A549 (cell line): Measurements from ENCODE around the gene GPR78. TPM values are rescaled to one million over a fixed set of nuclear protein-coding genes. Genes with fewer than 3 reads are reported as not detected.

Experiments used
- ATAC-seq, 2 experiments: fragments of 200-7000 bp in 1 of 2; fragments of >200 bp in 1 of 2; cut with Nextera tagmentation in 1 of 2; cut with Tn5 transposase in 1 of 2; 3 replicates each; pipeline versions ENCODE4 v1.8.0 to v1.9.1; 2018 to 2020; ENCODE audit warnings: mild to moderate bottlenecking in 1 of 2, moderate library complexity in 1 of 2
- CTCF ChIA-PET: fragments of 300-600 bp; sonication (Branson Sonifier 250); formaldehyde crosslinking; extraction: SDS; loops from one replicate; lab custom pipeline; 2021; ENCODE audit warnings: antibody characterized with exemption, inconsistent platforms; lab: Yijun Ruan, JAX
- POLR2A ChIA-PET: fragments of 350-600 bp; formaldehyde crosslinking; extraction: SDS; loops from one replicate; lab custom pipeline; 2021; ENCODE audit warnings: antibody characterized with exemption, inconsistent platforms; lab: Yijun Ruan, JAX
- DNase-seq, 2 experiments: peaks; one replicate each; pipeline versions ENCODE4 v3.0.0 to v3.0.0-alpha.2; 2011 to 2016; ENCODE audit warnings: low read depth in 1 of 2, low spot score in 1 of 2
- FAIRE-seq: peaks from 2 replicates; lab custom pipeline; 2011; peaks lifted over from hg19 to GRCh38; lab: Jason Lieb, UNC
- H3K27ac ChIP-seq, 2 experiments: fragments of >200 bp; sonication (Bioruptor Twin); formaldehyde crosslinking; 3 replicates each; pipeline ENCODE4 v1.5.1; 2016 to 2017
- H3K4me1 ChIP-seq: fragments of >200 bp; sonication (Bioruptor Twin); formaldehyde crosslinking; 3 replicates; pipeline ENCODE4 v1.6.1; 2016
- H3K4me2 ChIP-seq: fragments of >200 bp; sonication (Bioruptor Twin); formaldehyde crosslinking; 3 replicates; pipeline ENCODE4 v1.6.1; 2016
- H3K4me3 ChIP-seq: fragments of >200 bp; sonication (Bioruptor Twin); formaldehyde crosslinking; 3 replicates; pipeline ENCODE4 v1.5.1; 2016
- H3K9me3 ChIP-seq: fragments of >200 bp; sonication (Bioruptor Twin); formaldehyde crosslinking; 3 replicates; pipeline ENCODE4 v1.6.1; 2016
- CHD4 ChIP-seq: fragments of 200-600 bp; sonication (generic); IDR thresholded peaks from 2 replicates; pipeline ENCODE4 v1.6.1; 2016; ENCODE audit warnings: antibody characterized with exemption, mild to moderate bottlenecking, borderline replicate concordance
- FOSL2 ChIP-seq, 2 experiments: fragments of 450-650 bp in 1 of 2; fragments of >200 bp in 1 of 2; sonication (Bioruptor Twin) in 1 of 2; formaldehyde crosslinking; IDR thresholded peaks; 2 replicates each; pipeline versions ENCODE4 v1.5.0 to v1.6.1; 2016 to 2020; ENCODE audit warnings: mild to moderate bottlenecking in 1 of 2, moderate library complexity in 1 of 2
- FOXS1 ChIP-seq: fragments of 250-450 bp; sonication (Bioruptor Pico); IDR thresholded peaks from 2 replicates; pipeline ENCODE4 v1.5.0; 2020; ENCODE audit warnings: mild to moderate bottlenecking, moderate library complexity
- GATA3 ChIP-seq: IDR thresholded peaks from 2 replicates; pipeline ENCODE4 v1.6.1; 2012; ENCODE audit warnings: borderline replicate concordance
- HOXA7 ChIP-seq: fragments of 250-450 bp; sonication (Bioruptor Pico); IDR thresholded peaks from 2 replicates; pipeline ENCODE4 v1.5.0; 2020; ENCODE audit warnings: mild to moderate bottlenecking, moderate library complexity
- HOXB13 ChIP-seq: fragments of 250-450 bp; sonication (Bioruptor Pico); IDR thresholded peaks from 2 replicates; pipeline ENCODE4 v1.5.0; 2020; ENCODE audit warnings: low read depth, mild to moderate bottlenecking, moderate library complexity
- HOXB5 ChIP-seq: fragments of 250-450 bp; sonication (Bioruptor Pico); IDR thresholded peaks from 2 replicates; pipeline ENCODE4 v1.5.0; 2020; ENCODE audit warnings: mild to moderate bottlenecking, moderate library complexity
- JUN ChIP-seq, 2 experiments: fragments of >200 bp; sonication (Bioruptor Twin); formaldehyde crosslinking; IDR thresholded peaks; 2 replicates in 1 of 2; 3 replicates in 1 of 2; pipeline ENCODE4 v1.6.1; 2016 to 2017
- KDM5A ChIP-seq: fragments of 200-600 bp; sonication (generic); IDR thresholded peaks from 2 replicates; pipeline ENCODE4 v1.6.1; 2016; ENCODE audit warnings: antibody characterized with exemption, mild to moderate bottlenecking
- MAZ ChIP-seq: fragments of 150-350 bp; IDR thresholded peaks from 2 replicates; pipeline ENCODE4 v1.6.1; 2014; ENCODE audit warnings: antibody characterized with exemption, low read depth, low read length, borderline replicate concordance
- PHF8 ChIP-seq: fragments of 200-600 bp; sonication (generic); IDR thresholded peaks from 2 replicates; pipeline ENCODE4 v1.6.1; 2016; ENCODE audit warnings: low read depth, mild to moderate bottlenecking, antibody characterized with exemption, moderate library complexity, borderline replicate concordance
- RCOR1 ChIP-seq: fragments of 150-350 bp; IDR thresholded peaks from 2 replicates; pipeline ENCODE4 v1.6.1; 2014; ENCODE audit warnings: antibody characterized with exemption, low read length, low read depth
- RFX5 ChIP-seq: fragments of 450-650 bp; IDR thresholded peaks from 2 replicates; pipeline ENCODE4 v1.7.1; 2014; ENCODE audit warnings: antibody characterized with exemption, mild to moderate bottlenecking, moderate library complexity
- ZC3H11A ChIP-seq: fragments of 450-650 bp; IDR thresholded peaks from 2 replicates; pipeline ENCODE4 v1.6.1; 2014; ENCODE audit warnings: antibody characterized with exemption, mild to moderate bottlenecking
- ZSCAN20 ChIP-seq: fragments of 250-450 bp; sonication (Bioruptor Pico); IDR thresholded peaks from 2 replicates; pipeline ENCODE4 v1.8.0; 2022; ENCODE audit warnings: mild to moderate bottlenecking, moderate library complexity
- WGBS: methylation state at CpG from one replicate; pipeline ENCODE4 v1.1.6; 2017; ENCODE audit errors: missing lambda C conversion rate; 5-methylcytosine and 5-hydroxymethylcytosine counted together
- polyA plus RNA-seq, 4 experiments: library from polyadenylated mRNA; depleted of rRNA in 3 of 4; stranded (reverse); fragments of >200 nt; fragmentation: RNase III in 1 of 4; extraction: RNeasy Plus Mini Kit Qiagen cat#74134 plus additional on column Dnase treatment in 1 of 4; gene quantifications; 2 replicates in 3 of 4; 3 replicates in 1 of 4; pipeline ENCODE4 v1.2.3, GENCODE V29; 2011 to 2017
- TF ChIP-seq, protein P1 (sequence below): fragments of >200 bp; sonication (Bioruptor Twin); formaldehyde crosslinking; IDR thresholded peaks from 2 replicates; pipeline ENCODE4 v1.6.1; 2016
- TF ChIP-seq, protein P2 (sequence below): IDR thresholded peaks from 2 replicates; pipeline ENCODE4 v1.6.1; 2012; ENCODE audit warnings: low read depth, borderline replicate concordance
- TF ChIP-seq, protein P3 (sequence below): fragments of 150-350 bp; IDR thresholded peaks from 2 replicates; pipeline ENCODE4 v1.6.1; 2014; ENCODE audit warnings: low read depth, mild to moderate bottlenecking, low read length
- TF ChIP-seq, protein P4 (sequence below): fragments of 250-450 bp; sonication (Bioruptor Pico); IDR thresholded peaks from 2 replicates; pipeline ENCODE4 v1.5.0; 2021; ENCODE audit warnings: mild to moderate bottlenecking, moderate library complexity, borderline replicate concordance
- TF ChIP-seq, protein P5 (sequence below): fragments of 450-650 bp; IDR thresholded peaks from 2 replicates; pipeline ENCODE4 v1.6.1; 2014; ENCODE audit warnings: antibody characterized with exemption
- TF ChIP-seq, protein P6 (sequence below): fragments of >200 bp; sonication (Bioruptor Twin); formaldehyde crosslinking; IDR thresholded peaks from 3 replicates; pipeline ENCODE4 v1.6.1; 2016

The GPR78 gene
- polyA plus RNA-seq, 2 of the 4 experiments (the other 2 are of a cell fraction) = 0.09 TPM; not detected in 1

DNA sequence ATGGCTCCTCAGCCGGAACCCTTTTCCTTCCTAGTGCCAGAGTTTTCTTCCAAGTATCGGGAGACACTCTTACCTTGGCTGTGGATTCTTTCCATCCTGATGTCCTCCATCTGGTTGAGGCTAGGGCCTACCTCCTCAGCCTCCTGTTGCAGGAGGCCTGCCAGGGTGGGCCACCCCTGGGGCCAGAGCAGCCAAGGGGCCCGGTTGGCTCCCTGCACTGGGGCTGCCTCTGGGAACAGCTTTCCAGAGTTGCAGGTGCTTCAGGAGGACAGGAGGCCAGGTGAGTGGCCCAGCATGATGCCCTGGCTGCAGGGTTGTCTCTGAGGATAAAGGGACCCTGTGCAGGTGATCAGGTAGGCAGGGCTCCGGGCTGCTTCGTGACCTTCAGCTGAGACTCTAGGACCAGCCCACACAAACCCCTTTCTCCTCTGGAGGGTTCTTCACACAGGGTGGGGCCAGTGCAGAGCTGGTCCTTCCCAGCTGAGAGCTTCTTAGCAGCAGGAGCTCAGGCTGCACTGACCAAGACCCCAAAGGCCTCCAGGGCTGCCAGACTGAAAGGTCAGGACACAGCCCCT, 5.3 kb upstream of the GPR78 start:
- FAIRE-seq (no peak), ATAC-seq (no peak)
- TF ChIP-seq MAZ = no peak
- TF ChIP-seq ZC3H11A = no peak
- TF ChIP-seq PHF8 = no peak
- TF ChIP-seq FOSL2 (IDR thresholded peaks at IDR 0.05) = no peak
- TF ChIP-seq FOSL2 (CRISPR knock-in tag; IDR thresholded peaks at IDR 0.05) = no peak
- no peak for TF ChIP-seq CHD4
- TF ChIP-seq, protein P1, sequence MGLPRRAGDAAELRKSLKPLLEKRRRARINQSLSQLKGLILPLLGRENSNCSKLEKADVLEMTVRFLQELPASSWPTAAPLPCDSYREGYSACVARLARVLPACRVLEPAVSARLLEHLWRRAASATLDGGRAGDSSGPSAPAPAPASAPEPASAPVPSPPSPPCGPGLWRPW = no peak
- TF ChIP-seq, protein P2, sequence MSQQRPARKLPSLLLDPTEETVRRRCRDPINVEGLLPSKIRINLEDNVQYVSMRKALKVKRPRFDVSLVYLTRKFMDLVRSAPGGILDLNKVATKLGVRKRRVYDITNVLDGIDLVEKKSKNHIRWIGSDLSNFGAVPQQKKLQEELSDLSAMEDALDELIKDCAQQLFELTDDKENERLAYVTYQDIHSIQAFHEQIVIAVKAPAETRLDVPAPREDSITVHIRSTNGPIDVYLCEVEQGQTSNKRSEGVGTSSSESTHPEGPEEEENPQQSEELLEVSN = no peak
- TF ChIP-seq JUN (IDR thresholded peaks at IDR 0.05) = no peak
- TF ChIP-seq, protein P3, sequence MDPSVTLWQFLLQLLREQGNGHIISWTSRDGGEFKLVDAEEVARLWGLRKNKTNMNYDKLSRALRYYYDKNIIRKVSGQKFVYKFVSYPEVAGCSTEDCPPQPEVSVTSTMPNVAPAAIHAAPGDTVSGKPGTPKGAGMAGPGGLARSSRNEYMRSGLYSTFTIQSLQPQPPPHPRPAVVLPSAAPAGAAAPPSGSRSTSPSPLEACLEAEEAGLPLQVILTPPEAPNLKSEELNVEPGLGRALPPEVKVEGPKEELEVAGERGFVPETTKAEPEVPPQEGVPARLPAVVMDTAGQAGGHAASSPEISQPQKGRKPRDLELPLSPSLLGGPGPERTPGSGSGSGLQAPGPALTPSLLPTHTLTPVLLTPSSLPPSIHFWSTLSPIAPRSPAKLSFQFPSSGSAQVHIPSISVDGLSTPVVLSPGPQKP = no peak

DNA sequence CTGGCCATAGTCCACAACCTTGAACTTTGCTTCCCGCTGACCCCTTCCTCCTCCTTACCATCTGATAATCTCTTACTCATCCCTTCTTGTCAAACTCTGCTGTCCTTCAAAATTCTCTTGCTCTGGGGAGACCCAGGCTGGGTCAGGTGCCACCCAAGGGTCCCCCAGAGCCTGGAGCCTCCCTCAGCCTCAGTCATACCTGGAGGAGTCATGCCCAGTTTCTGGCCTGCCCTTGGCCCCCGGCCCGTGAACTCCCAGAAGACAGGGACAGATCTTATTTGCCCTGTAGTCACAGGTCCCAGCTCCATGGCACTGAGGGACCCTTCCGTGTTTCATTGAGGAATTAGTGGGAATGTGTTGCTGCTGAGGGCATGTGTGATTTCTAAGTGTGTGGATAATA, 4.7 kb upstream of the GPR78 start:
- H3K4me1 ChIP-seq = no peaks in the 10 kb centered on the region
- ATAC-seq (no peak), FAIRE-seq (no peak)
- no peaks in the 10 kb centered on the region for H3K9me3 ChIP-seq
- CTCF ChIA-PET = interaction anchor here (0.9 kb wide), 1 partner anchor 11 kb away, joined by 3 read pairs; no protein-coding TSS in a partner anchor
- no peak overlapping the region for H3K27ac ChIP-seq
- no peak overlapping the region for H3K4me2 ChIP-seq
- POLR2A ChIA-PET = no interaction called here
- TF ChIP-seq KDM5A = no peak
- no peak for TF ChIP-seq HOXB5
- TF ChIP-seq CHD4 = no peak
- TF ChIP-seq FOSL2 (IDR thresholded peaks at IDR 0.05) = no peak
- TF ChIP-seq FOSL2 (CRISPR knock-in tag; IDR thresholded peaks at IDR 0.05) = no peak
- no peak for TF ChIP-seq JUN (IDR thresholded peaks at IDR 0.05)
- no peak for TF ChIP-seq HOXA7 (CRISPR knock-in tag)
- TF ChIP-seq, protein P4, sequence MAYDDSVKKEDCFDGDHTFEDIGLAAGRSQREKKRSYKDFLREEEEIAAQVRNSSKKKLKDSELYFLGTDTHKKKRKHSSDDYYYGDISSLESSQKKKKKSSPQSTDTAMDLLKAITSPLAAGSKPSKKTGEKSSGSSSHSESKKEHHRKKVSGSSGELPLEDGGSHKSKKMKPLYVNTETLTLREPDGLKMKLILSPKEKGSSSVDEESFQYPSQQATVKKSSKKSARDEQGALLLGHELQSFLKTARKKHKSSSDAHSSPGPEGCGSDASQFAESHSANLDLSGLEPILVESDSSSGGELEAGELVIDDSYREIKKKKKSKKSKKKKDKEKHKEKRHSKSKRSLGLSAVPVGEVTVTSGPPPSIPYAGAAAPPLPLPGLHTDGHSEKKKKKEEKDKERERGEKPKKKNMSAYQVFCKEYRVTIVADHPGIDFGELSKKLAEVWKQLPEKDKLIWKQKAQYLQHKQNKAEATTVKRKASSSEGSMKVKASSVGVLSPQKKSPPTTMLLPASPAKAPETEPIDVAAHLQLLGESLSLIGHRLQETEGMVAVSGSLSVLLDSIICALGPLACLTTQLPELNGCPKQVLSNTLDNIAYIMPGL = no peak
- TF ChIP-seq, protein P1 = no peak
- TF ChIP-seq RCOR1 = no peak
- TF ChIP-seq FOXS1 (CRISPR knock-in tag) = no peak
- TF ChIP-seq, protein P5, sequence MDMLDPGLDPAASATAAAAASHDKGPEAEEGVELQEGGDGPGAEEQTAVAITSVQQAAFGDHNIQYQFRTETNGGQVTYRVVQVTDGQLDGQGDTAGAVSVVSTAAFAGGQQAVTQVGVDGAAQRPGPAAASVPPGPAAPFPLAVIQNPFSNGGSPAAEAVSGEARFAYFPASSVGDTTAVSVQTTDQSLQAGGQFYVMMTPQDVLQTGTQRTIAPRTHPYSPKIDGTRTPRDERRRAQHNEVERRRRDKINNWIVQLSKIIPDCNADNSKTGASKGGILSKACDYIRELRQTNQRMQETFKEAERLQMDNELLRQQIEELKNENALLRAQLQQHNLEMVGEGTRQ = no peak
- no peak for TF ChIP-seq GATA3
- no peak for TF ChIP-seq HOXB13
- TF ChIP-seq ZSCAN20 (CRISPR knock-in tag) = no peak
- TF ChIP-seq, protein P6, sequence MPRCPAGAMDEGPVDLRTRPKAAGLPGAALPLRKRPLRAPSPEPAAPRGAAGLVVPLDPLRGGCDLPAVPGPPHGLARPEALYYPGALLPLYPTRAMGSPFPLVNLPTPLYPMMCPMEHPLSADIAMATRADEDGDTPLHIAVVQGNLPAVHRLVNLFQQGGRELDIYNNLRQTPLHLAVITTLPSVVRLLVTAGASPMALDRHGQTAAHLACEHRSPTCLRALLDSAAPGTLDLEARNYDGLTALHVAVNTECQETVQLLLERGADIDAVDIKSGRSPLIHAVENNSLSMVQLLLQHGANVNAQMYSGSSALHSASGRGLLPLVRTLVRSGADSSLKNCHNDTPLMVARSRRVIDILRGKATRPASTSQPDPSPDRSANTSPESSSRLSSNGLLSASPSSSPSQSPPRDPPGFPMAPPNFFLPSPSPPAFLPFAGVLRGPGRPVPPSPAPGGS = no peak
- no peak for TF ChIP-seq RFX5
- TF ChIP-seq, all 56 proteins: peak for 0
- H3K4me3 ChIP-seq = no peak overlapping the region
- no peak for DNase-seq
- 5% methylated on average over 2 of the region's 4 CpGs for WGBS

More for the DNA sequence above, 5.3 kb upstream of the GPR78 start:
- Histone ChIP-seq H3K4me3 (no peak overlapping the region), H3K4me1 (no peaks in the 10 kb centered on the region), H3K27ac (no peak overlapping the region), H3K4me2 (no peak overlapping the region), H3K9me3 (no peaks in the 10 kb centered on the region)
- WGBS = 94% methylated on average over 2 of the region's 5 CpGs
- POLR2A ChIA-PET = no interaction called here
- DNase-seq = no peak
- CTCF ChIA-PET = interaction anchor here (0.9 kb wide), 1 partner anchor 12 kb away, joined by 3 read pairs; no protein-coding TSS in a partner anchor
